AG04450 (cell line): ENCODE results near the gene TEC. TPM values are rescaled to one million over a fixed set of nuclear protein-coding genes. Genes with fewer than 3 reads are reported as not detected.
A peak's percentile ranks its signal among the peaks of the same experiment; 100 is the strongest.

ENCODE experiments used
- CTCF ChIA-PET: fragments of 300-600, 350-600 bp; formaldehyde crosslinking; extraction: SDS; loops from one replicate; lab custom pipeline; 2022; ENCODE audit warnings: antibody characterized with exemption, inconsistent platforms; lab: Charles Lee
- POLR2A ChIA-PET: fragments of 350-600 bp; formaldehyde crosslinking; extraction: SDS; loops from one replicate; lab custom pipeline; 2021; ENCODE audit warnings: antibody characterized with exemption, inconsistent platforms; lab: Yijun Ruan, JAX
- DNase-seq: peaks from one replicate; pipeline ENCODE4 v3.0.0-alpha.2; 2011; ENCODE audit warnings: low read depth, low spot score
- H3K27ac ChIP-seq: one replicate; pipeline ENCODE4 v1.5.1; 2012; ENCODE audit warnings: low read depth, low read length, control low read depth
- H3K27me3 ChIP-seq: one replicate; pipeline ENCODE4 v1.6.0; 2012; ENCODE audit warnings: low read length; ENCODE audit not compliant: control insufficient read depth, insufficient read depth
- H3K4me3 ChIP-seq: 2 replicates; pipeline ENCODE4 v1.5.1; 2011; ENCODE audit warnings: mild to moderate bottlenecking, low read depth, low read length, control low read depth
- H3K9me3 ChIP-seq: 2 replicates; pipeline ENCODE4 v1.5.1; 2012; ENCODE audit warnings: low read length; ENCODE audit not compliant: control insufficient read depth, insufficient read depth
- polyA plus RNA-seq: library from polyadenylated mRNA; depleted of rRNA; stranded (reverse); fragments of >200 nt; gene quantifications from 2 replicates; pipeline ENCODE4 v1.2.3, GENCODE V29; 2011
- TF ChIP-seq, protein P1 (sequence below): IDR thresholded peaks from 2 replicates; pipeline ENCODE4 v1.5.1; 2011; ENCODE audit warnings: low read depth, low read length, control low read depth, inconsistent platforms

The TEC gene
- polyA plus RNA-seq, 1 experiment: 0.21 TPM

DNA sequence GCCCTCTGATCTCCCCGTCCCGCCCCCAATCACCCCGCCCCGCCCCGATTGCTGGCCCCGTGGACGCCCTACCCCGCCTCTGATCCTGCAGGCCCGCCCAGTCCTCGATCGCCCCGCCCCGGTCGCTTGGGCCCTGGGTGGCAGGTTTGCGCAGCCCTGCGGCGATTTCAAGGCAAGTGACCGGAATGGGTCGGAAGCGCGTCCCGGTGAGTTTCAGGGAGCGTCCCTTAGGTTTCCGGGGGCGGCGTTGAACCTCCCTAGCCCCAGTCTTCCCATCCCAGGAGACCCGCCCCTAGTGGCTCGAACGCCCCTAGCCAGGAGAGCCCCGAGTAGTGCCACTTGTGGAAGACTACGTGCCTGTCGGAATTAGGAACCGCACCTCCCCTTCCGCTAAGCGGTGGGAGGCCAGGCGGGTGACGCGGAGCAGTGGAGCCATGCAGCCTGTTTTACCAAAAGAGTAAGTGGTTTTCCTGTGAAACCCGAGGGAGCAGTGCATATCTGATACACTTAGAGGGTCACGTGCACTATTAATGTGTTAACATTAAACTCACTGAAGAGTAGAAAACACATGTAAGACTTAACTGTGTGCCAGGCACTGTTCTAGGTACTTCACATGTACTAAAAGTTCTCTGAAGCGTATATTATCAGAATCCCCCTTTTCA is 354 bp upstream of the TEC start:
- no peak for DNase-seq
- CTCF ChIA-PET: no interaction called here
- peak overlapping the region; percentile 66 for H3K4me3 ChIP-seq
- POLR2A ChIA-PET: no interaction called here
- TF ChIP-seq, protein P1, sequence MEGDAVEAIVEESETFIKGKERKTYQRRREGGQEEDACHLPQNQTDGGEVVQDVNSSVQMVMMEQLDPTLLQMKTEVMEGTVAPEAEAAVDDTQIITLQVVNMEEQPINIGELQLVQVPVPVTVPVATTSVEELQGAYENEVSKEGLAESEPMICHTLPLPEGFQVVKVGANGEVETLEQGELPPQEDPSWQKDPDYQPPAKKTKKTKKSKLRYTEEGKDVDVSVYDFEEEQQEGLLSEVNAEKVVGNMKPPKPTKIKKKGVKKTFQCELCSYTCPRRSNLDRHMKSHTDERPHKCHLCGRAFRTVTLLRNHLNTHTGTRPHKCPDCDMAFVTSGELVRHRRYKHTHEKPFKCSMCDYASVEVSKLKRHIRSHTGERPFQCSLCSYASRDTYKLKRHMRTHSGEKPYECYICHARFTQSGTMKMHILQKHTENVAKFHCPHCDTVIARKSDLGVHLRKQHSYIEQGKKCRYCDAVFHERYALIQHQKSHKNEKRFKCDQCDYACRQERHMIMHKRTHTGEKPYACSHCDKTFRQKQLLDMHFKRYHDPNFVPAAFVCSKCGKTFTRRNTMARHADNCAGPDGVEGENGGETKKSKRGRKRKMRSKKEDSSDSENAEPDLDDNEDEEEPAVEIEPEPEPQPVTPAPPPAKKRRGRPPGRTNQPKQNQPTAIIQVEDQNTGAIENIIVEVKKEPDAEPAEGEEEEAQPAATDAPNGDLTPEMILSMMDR: peak; percentile 26; the same call in 1 of the 2 replicates
- H3K27ac ChIP-seq: no peak overlapping the region
- peaks cover 5% of the 10 kb centered on the region for H3K27me3 ChIP-seq
- H3K9me3 ChIP-seq: no peaks in the 10 kb centered on the region; the same call in 1 of the 2 replicates

DNA sequence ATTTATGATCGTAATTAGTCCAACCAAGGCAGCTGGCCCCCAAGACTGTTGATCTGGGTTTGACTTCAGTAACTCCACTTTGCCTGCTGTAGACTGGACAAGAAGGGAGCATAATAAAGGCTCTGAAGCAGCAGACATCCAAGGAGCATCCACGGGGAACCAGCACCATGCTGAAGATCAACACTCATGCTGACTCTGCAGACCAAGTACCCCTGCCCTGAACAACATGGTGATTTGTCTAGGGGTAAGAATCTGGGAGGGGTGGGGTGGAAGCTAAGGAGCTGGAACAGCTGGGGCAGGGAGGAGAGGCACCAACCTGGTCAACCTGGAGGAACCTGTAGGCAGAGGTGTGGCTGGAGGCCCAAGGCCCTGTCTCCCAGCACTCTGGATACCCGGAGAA is 2.1 kb downstream of the TEC start:
- TF ChIP-seq, protein P1: no peak
- H3K9me3 ChIP-seq: no peaks in the 10 kb centered on the region; the same call in 1 of the 2 replicates
- ChIA-PET CTCF (interaction anchor here (0.5 kb wide), 1 partner anchor 167 kb away, joined by 3 read pairs; no protein-coding TSS in a partner anchor), POLR2A (no interaction called here)
- DNase-seq: no peak
- no peak overlapping the region for H3K27ac ChIP-seq
- H3K4me3 ChIP-seq: no peak overlapping the region
- H3K27me3 ChIP-seq: peaks cover 7% of the 10 kb centered on the region

DNA sequence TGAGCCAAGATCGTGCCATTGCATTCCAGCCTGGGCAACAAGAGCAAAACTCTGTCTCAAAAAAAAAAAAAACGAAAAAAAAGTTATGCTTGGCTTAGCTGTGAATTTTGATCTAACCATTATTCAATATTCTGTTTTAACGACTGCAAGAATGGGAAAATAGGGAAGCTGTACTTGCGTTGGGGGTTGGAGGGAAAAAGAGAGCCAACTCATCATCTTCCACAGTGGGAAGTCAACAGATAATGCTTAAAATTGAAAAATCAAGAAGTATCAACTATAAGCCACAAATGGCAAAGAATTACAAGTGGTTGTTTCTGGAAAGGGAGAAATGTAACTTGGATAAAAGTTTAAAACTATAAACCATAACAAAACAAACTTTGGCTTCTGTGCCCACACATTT is 2.9 kb downstream of the TEC start:
- Histone ChIP-seq H3K27ac (no peak overlapping the region), H3K27me3 (peaks cover 4% of the 10 kb centered on the region), H3K9me3 (no peaks in the 10 kb centered on the region; the same call in 1 of the 2 replicates), H3K4me3 (no peak overlapping the region)
- POLR2A ChIA-PET: no interaction called here
- CTCF ChIA-PET: no interaction called here
- DNase-seq: no peak
- TF ChIP-seq, protein P1: no peak

DNA sequence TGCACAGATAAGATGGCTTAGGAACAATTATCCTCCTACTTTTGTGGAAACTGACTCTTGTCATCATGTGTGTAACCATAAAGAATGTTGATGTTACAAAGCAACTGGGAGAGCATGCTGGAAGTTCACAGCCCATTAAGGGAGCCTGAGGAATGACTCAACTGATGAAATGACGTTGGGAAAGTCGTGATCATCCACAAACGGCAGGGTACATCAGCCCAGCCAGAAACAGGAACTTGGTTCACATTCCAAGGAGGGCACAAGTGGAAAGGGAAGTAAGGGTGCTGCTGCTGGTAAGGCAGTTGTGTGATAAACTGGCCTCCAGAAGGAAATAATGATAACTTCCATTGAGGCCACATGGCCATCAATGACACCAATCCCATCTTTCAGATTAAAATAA is 6.7 kb downstream of the TEC start:
- no peak for DNase-seq
- ChIA-PET CTCF (no interaction called here), POLR2A (interaction anchor here (0.5 kb wide), 1 partner anchor 19 kb away, joined by 4 read pairs; no protein-coding TSS in a partner anchor)
- no peaks in the 10 kb centered on the region for H3K9me3 ChIP-seq
- TF ChIP-seq, protein P1: no peak
- peaks cover 2% of the 10 kb centered on the region for H3K27me3 ChIP-seq
- H3K27ac ChIP-seq: no peak overlapping the region
- no peak overlapping the region for H3K4me3 ChIP-seq

DNA sequence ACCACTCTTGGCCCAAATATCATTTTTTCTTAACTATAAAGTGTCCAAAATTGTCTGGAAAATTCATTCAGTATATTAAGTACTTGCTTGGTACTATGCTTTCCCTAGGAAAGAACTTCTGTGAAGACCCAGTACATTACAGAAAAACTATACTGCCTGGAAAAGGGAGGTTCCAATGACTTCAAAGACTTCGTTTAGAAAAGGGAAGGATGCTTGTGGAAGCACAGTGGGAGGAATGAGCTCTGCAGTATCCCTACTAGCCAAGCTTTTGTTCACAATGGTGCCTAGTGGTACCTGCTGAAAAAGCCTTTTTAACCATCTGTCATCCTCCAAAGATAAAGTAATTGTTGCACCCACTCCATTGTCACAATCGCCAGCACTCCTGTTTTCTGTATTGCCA is 7.2 kb downstream of the TEC start:
- CTCF ChIA-PET: no interaction called here
- POLR2A ChIA-PET: interaction anchor here (0.5 kb wide), 1 partner anchor 18 kb away, joined by 4 read pairs; no protein-coding TSS in a partner anchor

More for the DNA sequence above, 7.2 kb downstream of the TEC start:
- TF ChIP-seq, protein P1: no peak
- Histone ChIP-seq H3K27ac (no peak overlapping the region), H3K4me3 (no peak overlapping the region), H3K27me3 (peaks cover 2% of the 10 kb centered on the region), H3K9me3 (no peaks in the 10 kb centered on the region)
- DNase-seq: no peak
